ENCODE measurements around the gene OPRL1. TPM values are rescaled to one million over a fixed set of nuclear protein-coding genes. Genes with fewer than 3 reads are reported as not detected.

The OPRL1 gene
- total and polyA plus RNA-seq, 2 donors (not counting 1 experiment from before 2014, with no cell fraction given): 0.49 to 4.1 TPM

DNA sequence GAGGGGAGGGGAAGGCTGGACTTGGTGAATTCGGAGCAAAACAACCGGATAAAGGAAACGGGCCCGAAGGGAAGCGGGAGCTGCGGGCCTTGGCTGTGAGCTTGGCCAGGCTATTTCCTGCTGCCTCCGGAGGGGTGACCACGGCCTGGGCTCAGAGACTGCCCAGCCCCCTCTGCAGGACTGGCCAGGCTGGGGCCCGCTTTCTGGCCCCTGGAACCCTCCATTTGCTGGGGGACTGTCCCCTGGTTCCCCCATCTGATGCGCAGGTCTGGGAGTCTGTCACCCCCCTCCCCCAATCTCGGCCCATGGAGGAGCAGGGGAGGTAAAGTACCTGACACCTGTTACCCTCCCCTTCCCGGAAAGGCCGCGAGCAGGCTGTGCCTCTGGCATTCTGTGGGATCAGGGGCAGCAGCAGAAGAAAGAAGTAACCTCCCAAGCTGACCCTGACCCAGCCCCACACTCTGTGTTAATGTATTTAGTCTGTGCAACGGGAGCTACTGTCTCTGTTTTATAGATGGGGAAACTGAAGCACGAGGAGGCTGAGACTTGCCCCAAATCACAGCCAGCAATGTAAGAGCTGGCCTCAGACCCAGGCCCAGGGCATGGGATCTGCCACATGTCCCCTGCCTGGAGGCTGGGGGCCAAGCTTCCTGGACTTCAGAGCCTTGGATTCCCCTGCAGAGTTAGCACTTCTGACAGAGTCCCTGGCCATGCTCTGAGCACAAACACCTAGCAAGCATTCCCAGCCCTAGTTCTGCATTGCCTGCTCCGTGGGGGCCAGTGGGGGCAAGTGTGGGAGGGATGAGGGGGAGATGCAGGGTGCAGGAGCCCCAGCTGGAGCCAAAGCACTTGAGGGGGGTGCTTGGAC, 40.4 kb upstream of the OPRL1 start:
- H4K20me1 ChIP-seq (ENCODE audit: control insufficient read depth, extremely low read depth, insufficient read depth, low read length): no peaks in the 10 kb centered on the region
- peak overlapping the region in 1 of 4 experiments; percentile 46 for H3K4me3 ChIP-seq (replicated peaks in 1 of 4; ENCODE audit: control extremely low read depth in 1 of 4, insufficient read depth in 1 of 4, low read depth in 3 of 4, low read length in 4 of 4)
- no peak overlapping the region for H2AFZ ChIP-seq (ENCODE audit: low read length)
- H3K4me1 ChIP-seq (ENCODE audit: control insufficient read depth, extremely low read depth, insufficient read depth, low read length): no peaks in the 10 kb centered on the region
- peaks cover 26% of the 10 kb centered on the region for H3K27me3 ChIP-seq (ENCODE audit: control insufficient read depth, insufficient read depth, low read length)
- H3K79me2 ChIP-seq (ENCODE audit: control insufficient read depth, insufficient read depth, low read length): no peaks in the 10 kb centered on the region
- H3K9ac ChIP-seq (ENCODE audit: insufficient read depth, low read length): no peak overlapping the region
- no peak for DNase-seq (ENCODE audit: low read depth in 2 of 2)
- H3K27ac ChIP-seq (ENCODE audit: insufficient read depth, low read length): no peak overlapping the region
- TF ChIP-seq, protein P1, sequence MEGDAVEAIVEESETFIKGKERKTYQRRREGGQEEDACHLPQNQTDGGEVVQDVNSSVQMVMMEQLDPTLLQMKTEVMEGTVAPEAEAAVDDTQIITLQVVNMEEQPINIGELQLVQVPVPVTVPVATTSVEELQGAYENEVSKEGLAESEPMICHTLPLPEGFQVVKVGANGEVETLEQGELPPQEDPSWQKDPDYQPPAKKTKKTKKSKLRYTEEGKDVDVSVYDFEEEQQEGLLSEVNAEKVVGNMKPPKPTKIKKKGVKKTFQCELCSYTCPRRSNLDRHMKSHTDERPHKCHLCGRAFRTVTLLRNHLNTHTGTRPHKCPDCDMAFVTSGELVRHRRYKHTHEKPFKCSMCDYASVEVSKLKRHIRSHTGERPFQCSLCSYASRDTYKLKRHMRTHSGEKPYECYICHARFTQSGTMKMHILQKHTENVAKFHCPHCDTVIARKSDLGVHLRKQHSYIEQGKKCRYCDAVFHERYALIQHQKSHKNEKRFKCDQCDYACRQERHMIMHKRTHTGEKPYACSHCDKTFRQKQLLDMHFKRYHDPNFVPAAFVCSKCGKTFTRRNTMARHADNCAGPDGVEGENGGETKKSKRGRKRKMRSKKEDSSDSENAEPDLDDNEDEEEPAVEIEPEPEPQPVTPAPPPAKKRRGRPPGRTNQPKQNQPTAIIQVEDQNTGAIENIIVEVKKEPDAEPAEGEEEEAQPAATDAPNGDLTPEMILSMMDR (conservative IDR thresholded peaks at IDR 0.05 in 1 of 2, IDR thresholded peaks at IDR 0.05 in 1 of 2; ENCODE audit: low read depth in 1 of 2, low read length in 2 of 2): no peak
- TF ChIP-seq EZH2 (IDR thresholded peaks at IDR 0.05; ENCODE audit: low read length, missing control alignments): no peak
- H3K9me3 ChIP-seq (ENCODE audit: control insufficient read depth, insufficient read depth, low read depth, low read length): no peaks in the 10 kb centered on the region
- peaks cover 5% of the 10 kb centered on the region for H3K36me3 ChIP-seq (ENCODE audit: control insufficient read depth, insufficient read depth, low read length)
- peak overlapping the region; percentile 82 for H3K4me2 ChIP-seq (ENCODE audit: extremely low read depth, insufficient read depth, low read length)

DNA sequence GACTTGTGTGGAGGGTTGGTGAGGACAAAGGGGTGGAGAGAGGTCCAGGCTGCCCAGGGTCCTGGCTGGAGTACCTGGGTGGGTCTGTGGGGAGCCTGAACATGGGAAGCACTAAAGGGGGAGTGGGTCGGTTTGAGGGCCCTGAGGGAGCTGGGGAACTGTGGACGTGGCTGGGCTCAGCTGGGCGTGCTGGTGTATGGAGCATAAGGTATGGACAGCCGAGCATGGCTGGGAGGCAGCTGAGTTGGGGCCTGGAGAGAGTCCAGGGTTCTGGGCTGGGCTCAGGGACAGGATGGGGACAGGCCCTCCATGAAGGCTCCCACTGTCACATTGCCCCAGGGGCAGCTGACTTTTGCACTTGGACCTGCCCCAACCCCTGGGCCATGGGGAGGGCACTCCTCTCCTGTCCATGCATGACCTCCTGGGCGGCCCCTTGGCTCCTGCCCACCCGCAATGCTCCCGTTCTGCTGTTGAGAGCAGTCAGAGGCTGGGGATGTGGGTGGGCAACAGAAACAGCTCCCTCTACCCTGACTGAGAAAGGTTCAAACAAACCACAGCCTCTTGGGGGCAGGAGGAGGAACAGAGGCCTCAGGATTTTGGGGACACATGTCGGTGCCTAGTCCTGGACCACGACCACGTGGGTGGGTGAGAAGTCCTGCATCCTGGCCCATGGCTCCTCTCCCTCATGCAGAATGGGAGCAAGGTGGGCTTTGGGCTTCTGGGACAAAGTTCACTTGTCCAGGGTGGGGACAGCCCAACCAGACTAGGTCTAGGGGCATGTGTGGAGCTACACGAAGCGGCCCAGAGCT, 39.4 kb upstream of the OPRL1 start:
- Histone ChIP-seq H4K20me1 (ENCODE audit: control insufficient read depth, extremely low read depth, insufficient read depth, low read length) (no peaks in the 10 kb centered on the region), H3K4me1 (ENCODE audit: control insufficient read depth, extremely low read depth, insufficient read depth, low read length) (no peaks in the 10 kb centered on the region), H3K27me3 (ENCODE audit: control insufficient read depth, insufficient read depth, low read length) (peaks cover 26% of the 10 kb centered on the region), H3K27ac (ENCODE audit: insufficient read depth, low read length) (no peak overlapping the region), H3K4me2 (ENCODE audit: extremely low read depth, insufficient read depth, low read length) (no peak overlapping the region), H3K4me3 (replicated peaks in 1 of 4; ENCODE audit: control extremely low read depth in 1 of 4, insufficient read depth in 1 of 4, low read depth in 3 of 4, low read length in 4 of 4) (no peak overlapping the region), H3K9ac (ENCODE audit: insufficient read depth, low read length) (no peak overlapping the region), H3K79me2 (ENCODE audit: control insufficient read depth, insufficient read depth, low read length) (no peaks in the 10 kb centered on the region), H3K36me3 (ENCODE audit: control insufficient read depth, insufficient read depth, low read length) (no peaks in the 10 kb centered on the region), H3K9me3 (ENCODE audit: control insufficient read depth, insufficient read depth, low read depth, low read length) (no peaks in the 10 kb centered on the region), H2AFZ (ENCODE audit: low read length) (no peak overlapping the region)
- no peak for DNase-seq (ENCODE audit: low read depth in 2 of 2)
- no peak for TF ChIP-seq EZH2 (IDR thresholded peaks at IDR 0.05; ENCODE audit: low read length, missing control alignments)
- TF ChIP-seq, protein P1 (conservative IDR thresholded peaks at IDR 0.05 in 1 of 2, IDR thresholded peaks at IDR 0.05 in 1 of 2; ENCODE audit: low read depth in 1 of 2, low read length in 2 of 2): no peak
